Suprapubic skin (tissue), 4 donors: ENCODE results near the gene CAPRIN2.

Source experiments
- EP300 ChIP-seq: sonication (generic); formaldehyde crosslinking; IDR thresholded peaks from one replicate; pipeline ENCODE4 v1.6.1; 2017; ENCODE audit warnings: antibody characterized with exemption
- POLR2A ChIP-seq, 2 donors: fragments of 450-650 bp; IDR thresholded peaks; one replicate each; pipeline ENCODE4 v1.6.1; 2017; ENCODE audit warnings: antibody characterized with exemption in 2 of 2, mild to moderate bottlenecking in 2 of 2, moderate library complexity in 2 of 2
- POLR2AphosphoS5 ChIP-seq, 3 donors: sonication (generic); formaldehyde crosslinking; IDR thresholded peaks; one replicate each; pipeline ENCODE4 v1.6.1; 2017; ENCODE audit warnings: antibody characterized with exemption in 3 of 3
- TF ChIP-seq, protein P1 (sequence below), 2 donors: fragments of 200-600 bp in 1 of 2; fragments of 450-650 bp in 1 of 2; sonication (generic) in 1 of 2; IDR thresholded peaks; one replicate each; pipeline ENCODE4 v1.5.1; 2016 to 2019; ENCODE audit warnings: antibody characterized with exemption in 2 of 2, mild to moderate bottlenecking in 1 of 2, moderate library complexity in 1 of 2

GRCh38 chr12:30719060-30719459 lies 35.7 kb downstream of the CAPRIN2 start:
- TF ChIP-seq, protein P1, sequence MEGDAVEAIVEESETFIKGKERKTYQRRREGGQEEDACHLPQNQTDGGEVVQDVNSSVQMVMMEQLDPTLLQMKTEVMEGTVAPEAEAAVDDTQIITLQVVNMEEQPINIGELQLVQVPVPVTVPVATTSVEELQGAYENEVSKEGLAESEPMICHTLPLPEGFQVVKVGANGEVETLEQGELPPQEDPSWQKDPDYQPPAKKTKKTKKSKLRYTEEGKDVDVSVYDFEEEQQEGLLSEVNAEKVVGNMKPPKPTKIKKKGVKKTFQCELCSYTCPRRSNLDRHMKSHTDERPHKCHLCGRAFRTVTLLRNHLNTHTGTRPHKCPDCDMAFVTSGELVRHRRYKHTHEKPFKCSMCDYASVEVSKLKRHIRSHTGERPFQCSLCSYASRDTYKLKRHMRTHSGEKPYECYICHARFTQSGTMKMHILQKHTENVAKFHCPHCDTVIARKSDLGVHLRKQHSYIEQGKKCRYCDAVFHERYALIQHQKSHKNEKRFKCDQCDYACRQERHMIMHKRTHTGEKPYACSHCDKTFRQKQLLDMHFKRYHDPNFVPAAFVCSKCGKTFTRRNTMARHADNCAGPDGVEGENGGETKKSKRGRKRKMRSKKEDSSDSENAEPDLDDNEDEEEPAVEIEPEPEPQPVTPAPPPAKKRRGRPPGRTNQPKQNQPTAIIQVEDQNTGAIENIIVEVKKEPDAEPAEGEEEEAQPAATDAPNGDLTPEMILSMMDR (IDR thresholded peaks at IDR 0.05) = no peak
- TF ChIP-seq POLR2A (IDR thresholded peaks at IDR 0.05) = no peak
- no peak for TF ChIP-seq POLR2AphosphoS5 (IDR thresholded peaks at IDR 0.05)
- TF ChIP-seq EP300 = no peak
